CD4-positive, alpha-beta T cell treated with Interleukin-2 at 100 ng/mL for 4 hours (primary cell): Measurements from ENCODE around the gene ADAMTS15.
"Not testable (repeated sequence)": the region's sequence is repeated elsewhere in the genome, so short reads cannot be mapped to it uniquely, and the experiment has no call there.

Experiments used
- DNase-seq: peaks from one replicate; pipeline ENCODE4 v3.0.0-alpha.2; 2020; ENCODE audit warnings: low spot score

ADAMTS15 gene

GRCh38 chr11:130436171-130436570 lies 12.3 kb upstream of the ADAMTS15 start:
- no peak for DNase-seq

GRCh38 chr11:130437848-130438247 lies 10.6 kb upstream of the ADAMTS15 start:
- no peak for DNase-seq

GRCh38 chr11:130438401-130439159 lies 9.9 kb upstream of the ADAMTS15 start:
- not testable (repeated sequence) for DNase-seq

- no peak for DNase-seq
Observed at GRCh38 chr11:130439160-130439519, 9.3 kb upstream of the ADAMTS15 start.

GRCh38 chr11:130439876-130440275 lies 8.6 kb upstream of the ADAMTS15 start:
- no peak for DNase-seq

- no peak for DNase-seq
Observed at GRCh38 chr11:130441719-130442118, 6.7 kb upstream of the ADAMTS15 start.

- no peak for DNase-seq
Observed at GRCh38 chr11:130442737-130443136, 5.7 kb upstream of the ADAMTS15 start.

GRCh38 chr11:130445788-130446187 lies 2.7 kb upstream of the ADAMTS15 start:
- no peak for DNase-seq

GRCh38 chr11:130448039-130448415 lies 418 bp upstream of the ADAMTS15 start:
- DNase-seq = no peak

- no peak for DNase-seq
Observed at GRCh38 chr11:130449310-130449990, 1.0 kb downstream of the ADAMTS15 start.

GRCh38 chr11:130449996-130450769 lies 1.7 kb downstream of the ADAMTS15 start:
- DNase-seq = no peak

GRCh38 chr11:130451231-130452019 lies 3.0 kb downstream of the ADAMTS15 start:
- DNase-seq = no peak

GRCh38 chr11:130452176-130452575 lies 3.7 kb downstream of the ADAMTS15 start:
- no peak for DNase-seq

- no peak for DNase-seq
Observed at GRCh38 chr11:130452940-130453339, 4.5 kb downstream of the ADAMTS15 start.

- DNase-seq = no peak
Observed at GRCh38 chr11:130454491-130455252, 6.2 kb downstream of the ADAMTS15 start.

- DNase-seq = no peak
Observed at GRCh38 chr11:130455483-130456127, 7.2 kb downstream of the ADAMTS15 start.

- no peak for DNase-seq
Observed at GRCh38 chr11:130456286-130456685, 7.8 kb downstream of the ADAMTS15 start.

GRCh38 chr11:130457623-130458409 lies 9.4 kb downstream of the ADAMTS15 start:
- no peak for DNase-seq

GRCh38 chr11:130458410-130458729 lies 9.9 kb downstream of the ADAMTS15 start:
- no peak for DNase-seq

- no peak for DNase-seq
Observed at GRCh38 chr11:130459521-130459920, 11.1 kb downstream of the ADAMTS15 start.
